ENCODE results near the gene ATP13A5. TPM values are rescaled to one million over a fixed set of nuclear protein-coding genes. Genes with fewer than 3 reads are reported as not detected.

ATP13A5 gene
- total RNA-seq, 1 donor from 2014 or later: not detected

DNA sequence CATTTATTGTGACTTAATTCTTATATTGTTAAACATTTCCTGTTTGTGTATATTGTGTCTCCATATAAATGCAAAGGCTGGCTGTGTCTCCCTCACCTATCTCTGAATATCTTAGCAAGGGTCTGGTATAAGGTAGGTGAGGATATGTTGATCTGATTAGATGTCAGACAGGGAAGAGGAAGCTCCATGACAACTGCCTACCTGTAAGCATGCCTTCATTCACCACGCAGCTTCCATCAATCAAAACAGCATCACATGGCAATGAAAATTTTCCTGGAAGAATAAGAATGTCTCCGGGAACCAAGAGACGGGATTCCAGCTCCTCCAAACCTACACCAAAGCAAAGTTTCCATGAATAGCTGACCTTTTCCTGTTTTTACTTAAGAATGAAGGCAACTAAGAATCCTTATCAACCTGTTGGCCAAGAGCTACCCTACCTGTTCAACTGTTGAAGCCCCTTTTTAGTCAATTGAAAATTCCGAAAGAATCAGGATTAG, 34.8 kb downstream of the ATP13A5 start:
- H3K4me1 Mint-ChIP-seq (ENCODE audit: low read depth): no peaks in the 10 kb centered on the region
- no peak for DNase-seq (ENCODE audit: low spot score)
- no peaks in the 10 kb centered on the region for H3K9me3 Mint-ChIP-seq
- no peaks in the 10 kb centered on the region for H3K36me3 Mint-ChIP-seq (ENCODE audit: low read depth)
- intact Hi-C loops (cut with micrococcal nuclease): no loop called here
- H3K27me3 Mint-ChIP-seq (ENCODE audit: insufficient read depth): peaks cover 2% of the 10 kb centered on the region
- no peak overlapping the region for H3K27ac Mint-ChIP-seq
- H3K4me3 Mint-ChIP-seq: no peak overlapping the region

DNA sequence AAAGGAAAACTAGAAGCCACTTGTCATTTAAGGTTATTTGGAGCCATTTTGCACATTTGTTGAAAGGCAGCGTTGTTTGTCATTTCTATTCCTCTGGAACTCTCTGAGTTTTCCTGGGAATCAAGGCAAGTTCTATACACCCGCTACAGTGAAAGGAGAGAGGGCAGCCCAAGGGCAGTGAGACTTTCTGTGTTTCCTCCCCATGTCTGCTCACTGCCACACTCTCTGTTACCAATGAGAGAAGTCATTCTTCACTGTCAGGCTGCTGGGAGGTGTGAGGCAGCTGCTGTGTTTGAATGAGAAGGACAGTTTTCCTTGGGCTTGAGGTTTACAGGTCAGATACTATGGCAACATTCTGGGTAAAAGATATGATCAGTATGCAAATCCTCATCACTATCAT, 36.0 kb downstream of the ATP13A5 start:
- Mint-ChIP-seq H3K27me3 (ENCODE audit: insufficient read depth) (peaks cover 2% of the 10 kb centered on the region), H3K9me3 (no peaks in the 10 kb centered on the region), H3K36me3 (ENCODE audit: low read depth) (no peaks in the 10 kb centered on the region), H3K4me3 (no peak overlapping the region), H3K27ac (no peak overlapping the region), H3K4me1 (ENCODE audit: low read depth) (no peaks in the 10 kb centered on the region)
- intact Hi-C loops (cut with micrococcal nuclease): no loop called here
- DNase-seq (ENCODE audit: low spot score): no peak

DNA sequence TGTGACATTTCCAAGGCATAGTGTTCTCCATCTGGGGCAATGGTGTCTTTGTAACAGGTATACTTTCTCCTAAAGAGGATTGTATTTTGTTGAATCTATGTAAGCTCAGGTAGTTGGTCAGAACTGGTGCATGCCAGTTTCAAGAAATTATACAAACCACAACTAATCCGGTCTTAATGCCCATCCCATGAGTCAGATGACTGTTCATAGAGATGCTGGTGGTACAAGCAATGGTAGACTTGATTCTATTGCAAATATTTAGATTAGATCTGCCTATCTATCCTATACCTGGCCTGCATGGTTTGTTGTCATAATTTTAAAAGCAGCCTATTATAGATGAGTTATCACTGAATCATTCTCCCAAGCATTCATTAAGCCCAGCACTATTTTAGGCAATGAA, 43.5 kb downstream of the ATP13A5 start:
- Mint-ChIP-seq H3K9me3 (no peaks in the 10 kb centered on the region), H3K27ac (no peak overlapping the region), H3K27me3 (ENCODE audit: insufficient read depth) (no peaks in the 10 kb centered on the region), H3K4me3 (no peak overlapping the region), H3K36me3 (ENCODE audit: low read depth) (no peaks in the 10 kb centered on the region), H3K4me1 (ENCODE audit: low read depth) (no peaks in the 10 kb centered on the region)
- no peak for DNase-seq (ENCODE audit: low spot score)
- intact Hi-C loops (cut with micrococcal nuclease): no loop called here

DNA sequence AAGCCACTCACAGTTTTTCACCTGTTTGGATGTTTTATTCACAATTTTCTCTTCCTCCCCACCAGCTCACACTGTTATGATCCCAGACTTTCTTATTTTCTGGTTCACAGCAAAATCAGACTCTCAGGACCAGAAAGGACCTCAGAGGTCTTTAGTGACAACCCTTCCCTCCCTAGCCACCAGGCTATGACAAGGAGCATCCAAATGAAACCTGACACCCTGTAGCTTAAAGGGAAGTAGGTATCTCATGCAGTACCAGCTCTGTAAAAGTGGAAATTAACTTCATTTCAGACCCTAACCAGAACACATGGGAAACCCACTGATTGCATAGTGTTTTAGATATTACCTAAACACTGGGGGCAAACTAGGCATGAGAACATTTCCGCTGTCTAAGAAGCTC, 45.3 kb downstream of the ATP13A5 start:
- Mint-ChIP-seq H3K4me3 (no peak overlapping the region), H3K36me3 (ENCODE audit: low read depth) (no peaks in the 10 kb centered on the region), H3K4me1 (ENCODE audit: low read depth) (no peaks in the 10 kb centered on the region), H3K9me3 (no peaks in the 10 kb centered on the region), H3K27ac (no peak overlapping the region), H3K27me3 (ENCODE audit: insufficient read depth) (no peaks in the 10 kb centered on the region)
- intact Hi-C loops (cut with micrococcal nuclease): no loop called here
- DNase-seq (ENCODE audit: low spot score): no peak

DNA sequence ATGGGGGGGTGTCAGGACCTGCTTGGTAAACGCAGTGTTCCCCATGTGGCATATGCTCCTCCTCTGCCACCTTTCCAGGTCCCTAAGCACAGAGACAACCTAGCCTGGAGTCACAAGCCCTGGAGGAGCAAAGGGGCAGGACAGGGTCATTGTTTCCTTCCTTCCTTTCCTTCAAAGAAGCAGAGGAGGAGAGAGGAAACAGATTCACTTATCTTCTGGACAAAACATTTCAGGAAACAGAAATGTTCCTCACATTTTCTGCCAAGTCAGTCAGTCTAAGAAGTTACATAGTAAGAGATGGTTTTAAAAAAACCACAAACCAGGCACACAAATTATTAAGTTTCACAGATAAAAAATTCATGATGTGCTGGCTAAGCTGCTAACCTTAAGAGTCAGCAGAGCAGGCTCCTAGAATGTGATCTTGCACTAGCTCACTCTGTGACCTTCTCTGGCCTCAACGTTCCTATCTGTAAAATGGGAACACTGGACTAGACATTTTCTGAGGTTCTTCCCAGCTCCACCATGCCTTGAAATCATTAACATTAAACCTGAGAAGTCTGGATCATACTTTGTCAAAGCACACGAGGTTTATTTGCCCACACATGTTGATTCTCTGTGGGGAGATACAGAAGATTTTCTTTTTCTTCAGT, 47.9 kb downstream of the ATP13A5 start:
- intact Hi-C loops (cut with micrococcal nuclease): no loop called here
- H3K36me3 Mint-ChIP-seq (ENCODE audit: low read depth): no peaks in the 10 kb centered on the region
- DNase-seq (ENCODE audit: low spot score): no peak
- H3K4me3 Mint-ChIP-seq: no peak overlapping the region
- no peaks in the 10 kb centered on the region for H3K9me3 Mint-ChIP-seq
- H3K27ac Mint-ChIP-seq: no peak overlapping the region
- H3K4me1 Mint-ChIP-seq (ENCODE audit: low read depth): no peaks in the 10 kb centered on the region
- H3K27me3 Mint-ChIP-seq (ENCODE audit: insufficient read depth): no peaks in the 10 kb centered on the region

- Mint-ChIP-seq H3K36me3 (ENCODE audit: low read depth) (no peaks in the 10 kb centered on the region), H3K9me3 (no peaks in the 10 kb centered on the region), H3K27ac (no peak overlapping the region), H3K4me3 (no peak overlapping the region), H3K27me3 (ENCODE audit: insufficient read depth) (peaks cover 2% of the 10 kb centered on the region), H3K4me1 (ENCODE audit: low read depth) (no peaks in the 10 kb centered on the region)
- no peak for DNase-seq (ENCODE audit: low spot score)
- intact Hi-C loops (cut with micrococcal nuclease): no loop called here
Measured at GRCh38 chr3:193317682-193318300, 60.8 kb downstream of the ATP13A5 start.

DNA sequence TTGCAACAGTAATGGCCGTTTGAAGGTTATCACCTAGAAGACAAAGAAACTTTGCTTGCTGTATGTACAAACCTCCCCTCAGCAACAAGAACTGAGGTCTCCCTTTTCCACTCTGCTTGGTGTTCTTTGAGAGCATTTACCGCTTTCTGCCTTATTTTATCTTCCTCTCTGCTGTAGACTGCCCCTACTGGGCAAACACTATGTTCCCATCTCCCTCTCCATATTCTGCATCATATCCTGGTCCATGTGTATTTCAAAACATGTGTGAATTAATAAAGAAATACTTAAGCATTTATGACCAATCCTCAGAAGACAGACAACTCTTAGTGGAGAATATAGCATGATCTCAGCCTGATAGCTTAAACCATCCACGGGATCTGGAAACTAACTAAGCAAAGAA, 64.4 kb downstream of the ATP13A5 start:
- no peaks in the 10 kb centered on the region for H3K36me3 Mint-ChIP-seq (ENCODE audit: low read depth)
- H3K4me3 Mint-ChIP-seq: no peak overlapping the region
- H3K4me1 Mint-ChIP-seq (ENCODE audit: low read depth): no peaks in the 10 kb centered on the region
- no peaks in the 10 kb centered on the region for H3K27me3 Mint-ChIP-seq (ENCODE audit: insufficient read depth)
- DNase-seq (ENCODE audit: low spot score): no peak
- intact Hi-C loops (cut with micrococcal nuclease): no loop called here
- H3K27ac Mint-ChIP-seq: no peak overlapping the region
- no peaks in the 10 kb centered on the region for H3K9me3 Mint-ChIP-seq

GRCh38 chr3:193313061-193313958, 65.2 kb downstream of the ATP13A5 start:
- Mint-ChIP-seq H3K4me3 (no peak overlapping the region), H3K4me1 (ENCODE audit: low read depth) (no peaks in the 10 kb centered on the region), H3K36me3 (ENCODE audit: low read depth) (no peaks in the 10 kb centered on the region), H3K27me3 (ENCODE audit: insufficient read depth) (no peaks in the 10 kb centered on the region), H3K9me3 (no peaks in the 10 kb centered on the region), H3K27ac (no peak overlapping the region)
- intact Hi-C loops (cut with micrococcal nuclease): no loop called here
- no peak for DNase-seq (ENCODE audit: low spot score)

DNA sequence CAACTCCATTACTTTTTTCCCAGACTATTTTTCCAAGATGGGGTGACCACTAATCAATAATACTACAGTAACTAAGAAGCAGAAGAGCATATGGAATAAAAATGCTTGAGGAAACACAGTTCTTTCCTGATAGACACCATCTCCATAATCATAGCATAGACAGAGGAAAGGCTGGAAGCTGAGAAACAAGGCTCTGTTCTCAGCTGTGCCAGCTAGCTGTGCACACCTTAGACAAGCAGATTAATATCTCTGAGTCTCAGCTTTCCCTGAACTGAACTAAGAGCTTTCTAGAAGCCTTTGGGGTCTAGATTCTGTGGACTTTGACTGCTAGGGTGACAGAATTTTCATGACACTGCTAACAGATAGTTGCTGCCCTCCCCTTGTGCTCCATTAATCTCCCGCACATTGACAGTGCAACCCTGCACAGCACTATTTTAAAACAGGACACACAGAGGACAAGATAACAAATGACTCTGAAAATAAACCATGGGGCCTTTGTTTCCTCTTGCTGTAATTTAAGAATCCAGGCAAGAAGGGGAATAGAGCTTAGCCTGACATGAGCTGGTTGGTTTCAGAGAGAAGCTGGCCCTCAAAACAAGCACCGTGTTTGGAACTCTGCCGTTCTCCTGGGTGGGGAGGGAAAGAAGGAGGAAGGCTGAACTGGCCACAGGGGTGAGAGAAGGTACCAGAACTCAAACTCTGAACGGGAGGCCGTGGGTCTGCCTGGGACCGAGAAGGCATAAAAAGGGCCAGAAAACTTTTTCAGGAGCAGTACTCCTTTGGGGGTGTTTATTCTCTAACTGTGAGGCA, 67.4 kb downstream of the ATP13A5 start:
- no peak for DNase-seq (ENCODE audit: low spot score)
- intact Hi-C loops (cut with micrococcal nuclease): no loop called here
- Mint-ChIP-seq H3K4me1 (ENCODE audit: low read depth) (no peaks in the 10 kb centered on the region), H3K36me3 (ENCODE audit: low read depth) (no peaks in the 10 kb centered on the region), H3K27ac (no peak overlapping the region), H3K4me3 (no peak overlapping the region), H3K27me3 (ENCODE audit: insufficient read depth) (no peaks in the 10 kb centered on the region), H3K9me3 (no peaks in the 10 kb centered on the region)

DNA sequence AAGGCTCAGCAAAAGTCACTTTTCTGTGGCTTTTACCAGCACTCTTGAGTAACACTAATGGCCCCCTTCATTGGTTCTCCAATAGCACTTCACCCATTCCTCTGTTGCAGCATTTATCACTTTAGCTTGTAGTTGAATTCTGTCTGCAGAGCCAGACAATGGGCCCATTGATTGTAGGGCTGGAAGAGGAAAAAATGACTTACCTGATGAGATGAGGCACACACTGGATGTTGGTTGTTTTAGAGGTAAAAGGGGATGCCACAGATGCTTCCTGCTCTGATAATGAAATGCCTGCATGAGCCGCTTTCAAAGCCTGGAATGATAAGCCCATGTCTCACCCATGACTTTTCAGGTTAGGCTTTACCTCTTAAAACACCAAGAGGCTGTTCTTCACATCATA, 73.2 kb downstream of the ATP13A5 start:
- Mint-ChIP-seq H3K27me3 (ENCODE audit: insufficient read depth) (peaks cover 3% of the 10 kb centered on the region), H3K36me3 (ENCODE audit: low read depth) (no peaks in the 10 kb centered on the region), H3K27ac (no peak overlapping the region), H3K4me3 (no peak overlapping the region), H3K4me1 (ENCODE audit: low read depth) (no peaks in the 10 kb centered on the region), H3K9me3 (no peaks in the 10 kb centered on the region)
- no peak for DNase-seq (ENCODE audit: low spot score)
- intact Hi-C loops (cut with micrococcal nuclease): no loop called here

DNA sequence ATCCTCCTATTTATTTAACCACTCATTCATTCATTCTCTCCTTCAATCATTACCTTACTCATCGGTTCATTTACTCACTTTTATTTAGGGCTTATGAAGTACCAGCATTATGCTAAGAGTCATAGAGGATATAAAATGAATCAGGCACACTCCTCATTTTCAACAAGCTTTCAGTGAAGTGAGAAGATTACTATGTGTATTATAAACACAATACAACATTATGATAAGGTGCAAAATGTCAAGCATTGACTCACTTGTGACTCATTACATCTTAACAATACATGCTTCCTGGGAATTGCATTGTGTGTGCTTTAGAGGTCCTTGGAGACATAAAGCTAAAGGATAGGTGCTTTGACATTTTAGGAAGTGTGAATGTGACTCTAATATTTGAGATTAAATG, 77.1 kb downstream of the ATP13A5 start:
- H3K27ac Mint-ChIP-seq: no peak overlapping the region
- H3K27me3 Mint-ChIP-seq (ENCODE audit: insufficient read depth): peaks cover 3% of the 10 kb centered on the region
- H3K9me3 Mint-ChIP-seq: no peaks in the 10 kb centered on the region
- H3K36me3 Mint-ChIP-seq (ENCODE audit: low read depth): no peaks in the 10 kb centered on the region
- no peaks in the 10 kb centered on the region for H3K4me1 Mint-ChIP-seq (ENCODE audit: low read depth)
- no peak for DNase-seq (ENCODE audit: low spot score)
- no peak overlapping the region for H3K4me3 Mint-ChIP-seq
- intact Hi-C loops (cut with micrococcal nuclease): no loop called here

DNA sequence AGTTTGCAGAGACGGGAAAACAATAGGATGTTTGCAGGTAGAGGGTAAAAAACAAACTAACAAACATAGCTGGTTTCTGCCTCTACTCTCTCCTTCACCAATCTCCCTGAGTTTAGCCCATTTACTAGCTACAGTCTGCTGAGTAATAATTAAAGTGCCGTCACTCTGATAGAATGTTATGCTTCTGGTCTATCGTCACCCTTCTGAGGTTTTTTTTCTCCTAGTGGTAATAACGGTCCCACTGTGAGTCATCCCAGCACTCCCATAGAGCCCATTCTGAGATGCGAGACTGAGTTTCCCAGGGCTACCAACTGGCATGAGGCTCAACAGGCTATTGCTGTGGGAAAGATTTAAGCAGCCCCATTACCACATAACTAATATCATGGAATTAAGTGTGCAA, 81.1 kb downstream of the ATP13A5 start:
- no peak overlapping the region for H3K27ac Mint-ChIP-seq

More for the DNA sequence above, 81.1 kb downstream of the ATP13A5 start:
- intact Hi-C loops (cut with micrococcal nuclease): no loop called here
- H3K9me3 Mint-ChIP-seq: peaks cover 2% of the 10 kb centered on the region
- no peaks in the 10 kb centered on the region for H3K27me3 Mint-ChIP-seq (ENCODE audit: insufficient read depth)
- H3K36me3 Mint-ChIP-seq (ENCODE audit: low read depth): no peaks in the 10 kb centered on the region
- no peak for DNase-seq (ENCODE audit: low spot score)
- no peaks in the 10 kb centered on the region for H3K4me1 Mint-ChIP-seq (ENCODE audit: low read depth)
- no peak overlapping the region for H3K4me3 Mint-ChIP-seq

All from activated T-helper 1 cell treated with anti-CD3 and anti-CD28 coated beads, Interleukin-12 subunit alpha, Interleukin-12 subunit beta, Interleukin-2, Interleukin-4 antibody, amounts not matched to agents 30 ng/mL and 10 ng/mL and 1 ng/mL, durations not matched to agents 14 hours and 24 hours and 36 hours (primary cell).